H1 (cell line): Measurements from ENCODE around the gene PAX3. TPM values are rescaled to one million over a fixed set of nuclear protein-coding genes. Genes with fewer than 3 reads are reported as not detected.

ENCODE experiments used
- CTCF ChIA-PET: fragments of 300-600 bp; sonication (Branson Sonifier 250); formaldehyde crosslinking; loops from one replicate; lab custom pipeline; 2021; ENCODE audit not compliant: partially characterized antibody; lab: Charles Lee
- POLR2A ChIA-PET: fragments of 300-600 bp; sonication (Branson Sonifier 250); formaldehyde crosslinking; loops from one replicate; lab custom pipeline; 2021; ENCODE audit warnings: inconsistent platforms; ENCODE audit not compliant: partially characterized antibody; lab: Charles Lee
- DNase-seq, 2 experiments: peaks; one replicate each; pipeline versions ENCODE4 v3.0.0 to v3.0.0-alpha.2; 2010 to 2022; ENCODE audit warnings: low spot score in 2 of 2, low read depth in 1 of 2, mixed read lengths in 1 of 2
- FAIRE-seq: peaks from 2 replicates; lab custom pipeline; 2011; peaks lifted over from hg19 to GRCh38; lab: Jason Lieb, UNC
- H2AFZ ChIP-seq: 2 replicates; pipeline ENCODE4 v1.8.1; 2012; ENCODE audit warnings: low read length, inconsistent platforms
- H2AK5ac ChIP-seq: 2 replicates; pipeline ENCODE4 v1.6.1; 2013; ENCODE audit warnings: low read depth, low read length
- H2BK120ac ChIP-seq: replicated peaks from 2 replicates; pipeline ENCODE3; 2013; ENCODE audit warnings: low read depth, low read length, inconsistent platforms
- H2BK12ac ChIP-seq: 2 replicates; pipeline ENCODE4 v1.6.1; 2013; ENCODE audit warnings: low read depth, low read length
- H2BK15ac ChIP-seq: 2 replicates; pipeline ENCODE4 v1.6.1; 2013; ENCODE audit warnings: low read length
- H2BK20ac ChIP-seq: 2 replicates; pipeline ENCODE4 v1.6.1; 2013; ENCODE audit warnings: low read length
- H2BK5ac ChIP-seq: 2 replicates; pipeline ENCODE4 v1.6.1; 2013; ENCODE audit warnings: low read depth, low read length
- H3K14ac ChIP-seq: 2 replicates; pipeline ENCODE4 v1.6.1; 2013; ENCODE audit warnings: inconsistent platforms; ENCODE audit not compliant: insufficient read length
- H3K18ac ChIP-seq: 2 replicates; pipeline ENCODE4 v1.6.1; 2013; ENCODE audit warnings: low read length; ENCODE audit errors: extremely low read depth
- H3K23ac ChIP-seq: 2 replicates; pipeline ENCODE4 v1.6.1; 2013; ENCODE audit warnings: inconsistent platforms; ENCODE audit not compliant: insufficient read length
- H3K23me2 ChIP-seq: 2 replicates; pipeline ENCODE4 v1.6.1; 2013; ENCODE audit warnings: low read depth, low read length
- H3K27ac ChIP-seq: 2 replicates; pipeline ENCODE4 v1.6.1; 2011; ENCODE audit warnings: low read depth, low read length, inconsistent platforms
- H3K27me3 ChIP-seq, 4 experiments: replicated peaks in 1 of 4; 1 replicate in 1 of 4; 2 replicates in 3 of 4; pipeline versions ENCODE4 v1.6.1 to v1.8.1; 2011 to 2013; ENCODE audit warnings: low read length in 3 of 4, mild to moderate bottlenecking in 3 of 4, inconsistent platforms in 2 of 4, mixed read lengths in 2 of 4, moderate library complexity in 1 of 4; ENCODE audit not compliant: control insufficient read depth in 3 of 4, insufficient read depth in 3 of 4; ENCODE audit errors: extremely low read depth in 1 of 4
- H3K36me3 ChIP-seq, 4 experiments: 2 replicates each; pipeline versions ENCODE4 v1.6.1 to v1.8.1; 2011 to 2013; ENCODE audit warnings: mild to moderate bottlenecking in 4 of 4, low read length in 3 of 4, moderate library complexity in 2 of 4, control low read depth in 1 of 4, inconsistent platforms in 1 of 4; ENCODE audit not compliant: insufficient read depth in 4 of 4, control insufficient read depth in 2 of 4
- H3K4ac ChIP-seq: replicated peaks from 2 replicates; pipeline ENCODE3; 2013; ENCODE audit warnings: low read length, low read depth, mixed read lengths, inconsistent platforms; ENCODE audit not compliant: insufficient read length
- H3K4me1 ChIP-seq, 4 experiments: replicated peaks in 1 of 4; 1 replicate in 1 of 4; 2 replicates in 3 of 4; pipeline versions ENCODE4 v1.6.1 to v1.8.1; 2011 to 2013; ENCODE audit warnings: low read length in 3 of 4, inconsistent platforms in 2 of 4, mixed read lengths in 1 of 4; ENCODE audit not compliant: insufficient read depth in 4 of 4, control insufficient read depth in 3 of 4
- H3K4me2 ChIP-seq, 2 experiments: 2 replicates each; pipeline versions ENCODE4 v1.6.1 to v1.8.1; 2011 to 2013; ENCODE audit warnings: low read depth in 2 of 2, low read length in 2 of 2, control low read depth in 1 of 2, inconsistent platforms in 1 of 2, mild to moderate bottlenecking in 1 of 2; ENCODE audit not compliant: insufficient read depth in 1 of 2
- H3K4me3 ChIP-seq, 4 experiments: fragments of 200-600, 300-600 bp in 1 of 4; sonication (generic), shearing (Covaris generic), sonication (Bioruptor Twin) in 1 of 4; 2 replicates each; pipeline versions ENCODE4 v1.5.1 to v1.8.1; 2011 to 2016; ENCODE audit warnings: low read length in 4 of 4, low read depth in 3 of 4, control low read depth in 2 of 4, inconsistent platforms in 2 of 4, mild to moderate bottlenecking in 2 of 4, mixed read lengths in 1 of 4, moderate library complexity in 1 of 4; ENCODE audit not compliant: insufficient read depth in 2 of 4; ENCODE audit errors: extremely low read depth in 1 of 4
- H3K56ac ChIP-seq: replicated peaks from 2 replicates; pipeline ENCODE3; 2013; ENCODE audit warnings: low read depth, mild to moderate bottlenecking, mixed read lengths, low read length, inconsistent platforms; ENCODE audit not compliant: insufficient read length
- H3K79me1 ChIP-seq: 2 replicates; pipeline ENCODE4 v1.6.1; 2013; ENCODE audit warnings: low read depth, low read length, control low read depth
- H3K79me2 ChIP-seq, 2 experiments: 2 replicates each; pipeline versions ENCODE4 v1.6.1 to v1.8.1; 2012 to 2013; ENCODE audit warnings: low read length in 2 of 2, mild to moderate bottlenecking in 2 of 2, inconsistent platforms in 1 of 2; ENCODE audit not compliant: insufficient read depth in 2 of 2, control insufficient read depth in 1 of 2
- H3K9ac ChIP-seq, 4 experiments: replicated peaks in 1 of 4; 1 replicate in 1 of 4; 2 replicates in 3 of 4; pipeline versions ENCODE4 v1.6.1 to v1.8.1; 2011 to 2013; ENCODE audit warnings: low read depth in 3 of 4, low read length in 3 of 4, control low read depth in 2 of 4, mild to moderate bottlenecking in 2 of 4, moderate library complexity in 2 of 4, inconsistent platforms in 1 of 4; ENCODE audit errors: extremely low read depth in 1 of 4
- H3K9me3 ChIP-seq, 2 experiments: 2 replicates each; pipeline versions ENCODE4 v1.6.1 to v1.8.1; 2012 to 2013; ENCODE audit warnings: mild to moderate bottlenecking in 2 of 2, moderate library complexity in 2 of 2, control low read depth in 1 of 2, inconsistent platforms in 1 of 2, low read depth in 1 of 2, low read length in 1 of 2, mixed read lengths in 1 of 2; ENCODE audit not compliant: insufficient read depth in 2 of 2
- H4K20me1 ChIP-seq, 2 experiments: replicated peaks in 1 of 2; 2 replicates each; pipeline versions ENCODE3 to v1.8.1; 2011 to 2013; ENCODE audit warnings: inconsistent platforms in 2 of 2, low read length in 2 of 2, mild to moderate bottlenecking in 1 of 2; ENCODE audit not compliant: insufficient read depth in 2 of 2, control insufficient read depth in 1 of 2
- H4K5ac ChIP-seq: 2 replicates; pipeline ENCODE4 v1.6.1; 2013; ENCODE audit warnings: low read length, low read depth, mixed read lengths, inconsistent platforms; ENCODE audit not compliant: insufficient read length
- H4K8ac ChIP-seq: 2 replicates; pipeline ENCODE4 v1.8.0; 2013; ENCODE audit warnings: mild to moderate bottlenecking, moderate library complexity, low read length, inconsistent platforms; ENCODE audit not compliant: insufficient read depth; ENCODE audit errors: extremely low read depth
- H4K91ac ChIP-seq: replicated peaks from 2 replicates; pipeline ENCODE3; 2013; ENCODE audit warnings: low read length, mixed read lengths, inconsistent platforms; ENCODE audit not compliant: insufficient read length
- ASH2L ChIP-seq: fragments of 200-600, 300-600 bp; sonication (generic); IDR thresholded peaks from one replicate; pipeline ENCODE4 v1.7.1; 2017; ENCODE audit warnings: low read length
- CEBPB ChIP-seq: IDR thresholded peaks from 2 replicates; pipeline ENCODE4 v1.6.1; 2012; ENCODE audit warnings: low read depth, low read length
- EP300 ChIP-seq, 2 experiments: IDR thresholded peaks; 1 replicate in 1 of 2; 2 replicates in 1 of 2; pipeline ENCODE4 v1.6.1; 2011 to 2012; ENCODE audit warnings: low read depth in 2 of 2, low read length in 2 of 2, mild to moderate bottlenecking in 2 of 2, borderline replicate concordance in 1 of 2, inconsistent platforms in 1 of 2, moderate library complexity in 1 of 2
- GABPA ChIP-seq: IDR thresholded peaks from 2 replicates; pipeline ENCODE4 v1.6.1; 2011; ENCODE audit warnings: mild to moderate bottlenecking, low read length, moderate library complexity, borderline replicate concordance; ENCODE audit not compliant: insufficient read depth
- KDM5A ChIP-seq: fragments of 200-600 bp; IDR thresholded peaks from 2 replicates; pipeline ENCODE4 v1.7.1; 2012; ENCODE audit warnings: mild to moderate bottlenecking, low read length, inconsistent platforms, mixed read lengths
- POLR2AphosphoS5 ChIP-seq: IDR thresholded peaks from 2 replicates; pipeline ENCODE4 v1.6.1; 2011; ENCODE audit warnings: low read depth, low read length
- RAD21 ChIP-seq, 2 experiments: IDR thresholded peaks in 1 of 2; conservative IDR thresholded peaks in 1 of 2; 2 replicates each; pipeline ENCODE4 v1.6.1; 2011; ENCODE audit warnings: low read depth in 2 of 2, low read length in 2 of 2, improper control_type of control experiment in 1 of 2, inconsistent platforms in 1 of 2, mild to moderate bottlenecking in 1 of 2, moderate library complexity in 1 of 2
- WGBS, 2 experiments: shearing (Covaris generic) in 1 of 2; methylation state at CpG; one replicate each; pipeline versions ENCODE4 v1.1.6 to v1.1.7; 2013 to 2015; ENCODE audit warnings: low lambda C conversion rate in 2 of 2, mixed read lengths in 2 of 2, inconsistent platforms in 1 of 2, low coverage in 1 of 2, missing lambda C conversion rate in 1 of 2; ENCODE audit not compliant: insufficient replicate concordance in 2 of 2, insufficient coverage in 1 of 2, insufficient read length in 1 of 2; ENCODE audit errors: extremely low coverage in 1 of 2, missing lambda C conversion rate in 1 of 2; 5-methylcytosine and 5-hydroxymethylcytosine counted together
- polyA plus RNA-seq, 7 experiments: library from polyadenylated mRNA; depleted of rRNA in 3 of 7; stranded (reverse) in 5 of 7; unstranded in 2 of 7; fragments of >200 nt in 5 of 7; fragments of 200-250 nt in 2 of 7; gene quantifications; 1 replicate in 5 of 7; 2 replicates in 1 of 7; 4 replicates in 1 of 7; pipeline versions ENCODE4 v1.2.1 to v1.2.3, GENCODE V29; 2011 to 2013; ENCODE audit warnings: missing spikeins in 2 of 7, mixed read lengths in 2 of 7
- total RNA-seq: library from RNA; stranded (reverse); fragmentation: NEBNext Ultra II Directional; extraction: Animal tissue kit (Norgen Biotek cat#: 25700); gene quantifications from 2 replicates; pipeline ENCODE4 v1.2.1, GENCODE V29; 2021
- TF ChIP-seq, protein P1 (sequence below): IDR thresholded peaks from 2 replicates; pipeline ENCODE4 v1.6.1; 2012; ENCODE audit warnings: inconsistent platforms

PAX3 gene
- total and polyA plus RNA-seq, 2 of the 8 experiments (the other 6 are each of a cell fraction or from before 2014, with no cell fraction given), result 0.33 TPM; not detected in 1

DNA sequence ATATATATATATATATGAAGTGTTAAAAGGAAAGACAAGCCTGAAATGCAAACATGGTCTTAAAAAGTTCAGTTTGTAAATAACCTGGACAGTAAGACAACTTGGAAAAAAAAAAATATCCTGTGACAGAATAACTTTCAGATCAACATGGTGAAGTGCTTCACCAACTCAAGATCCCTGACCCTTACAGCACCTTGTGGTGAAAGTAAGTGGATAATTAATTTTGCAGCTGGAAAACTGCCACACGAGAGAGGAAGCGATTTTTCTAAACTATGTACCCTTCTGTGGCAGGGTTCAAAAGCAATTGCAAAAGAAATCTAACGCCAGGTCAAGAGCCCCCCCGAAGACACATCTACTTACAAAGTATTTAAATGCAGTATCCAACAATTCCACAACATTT, 95.8 kb downstream of the PAX3 start:
- CTCF ChIA-PET, result no interaction called here
- Histone ChIP-seq H4K20me1 (no peaks in the 10 kb centered on the region), H3K4me1 (peaks cover 0 to 5% (median 2%) of the 10 kb centered on the region in 4 experiments; a peak in 1 of 7 replicates), H3K18ac (no peak overlapping the region), H3K4ac (no peak overlapping the region), H3K4me3 (no peak overlapping the region), H3K23ac (no peak overlapping the region), H2BK5ac (no peak overlapping the region), H2BK15ac (no peak overlapping the region), H4K8ac (no peak overlapping the region), H2BK120ac (no peak overlapping the region), H3K36me3 (no peaks in the 10 kb centered on the region), H4K5ac (no peak overlapping the region), H2AFZ (no peak overlapping the region), H3K27me3 (peaks cover 0 to 1% (median 0%) of the 10 kb centered on the region in 4 experiments; a peak in 1 of 7 replicates), H3K14ac (no peak overlapping the region), H3K4me2 (no peak overlapping the region), H2BK12ac (no peak overlapping the region), H2BK20ac (no peak overlapping the region), H3K9ac (no peak overlapping the region), H3K27ac (no peak overlapping the region), H3K9me3 (no peaks in the 10 kb centered on the region), H2AK5ac (no peak overlapping the region), H3K56ac (no peak overlapping the region), H3K79me2 (no peaks in the 10 kb centered on the region), H4K91ac (no peak overlapping the region), H3K23me2 (no peaks in the 10 kb centered on the region), H3K79me1 (no peaks in the 10 kb centered on the region)
- 77% methylated on average over 4 of the region's 4 CpGs; no CpG with 5 or more reads in 1 of the 2 experiments for WGBS, 2 experiments
- no peak for DNase-seq
- POLR2A ChIA-PET, result no interaction called here
- TF ChIP-seq EP300 (IDR thresholded peaks at IDR 0.05; ENCODE audit: borderline replicate concordance in 1 of 2, low read depth in 2 of 2, low read length in 2 of 2) (no peak), RAD21 (IDR thresholded peaks at IDR 0.05 in 1 of 2, conservative IDR thresholded peaks at IDR 0.05 in 1 of 2; ENCODE audit: low read depth in 2 of 2, low read length in 2 of 2) (no peak), GABPA (no peak), CEBPB (no peak), KDM5A (no peak), ASH2L (no peak), POLR2AphosphoS5 (no peak)
- TF ChIP-seq, protein P1, sequence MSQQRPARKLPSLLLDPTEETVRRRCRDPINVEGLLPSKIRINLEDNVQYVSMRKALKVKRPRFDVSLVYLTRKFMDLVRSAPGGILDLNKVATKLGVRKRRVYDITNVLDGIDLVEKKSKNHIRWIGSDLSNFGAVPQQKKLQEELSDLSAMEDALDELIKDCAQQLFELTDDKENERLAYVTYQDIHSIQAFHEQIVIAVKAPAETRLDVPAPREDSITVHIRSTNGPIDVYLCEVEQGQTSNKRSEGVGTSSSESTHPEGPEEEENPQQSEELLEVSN, result no peak
- FAIRE-seq, result no peak
